Loucy (cell line): ENCODE data around the gene DYNC2H1.

Experiments
- EZH2phosphoT487 ChIP-seq: fragments of 200-600 bp; IDR thresholded peaks from 2 replicates; pipeline ENCODE4 v1.6.1; 2018; ENCODE audit warnings: antibody characterized with exemption, mild to moderate bottlenecking, moderate library complexity, borderline replicate concordance
- TF ChIP-seq, protein P1 (sequence below): fragments of 200-600 bp; sonication (generic); conservative IDR thresholded peaks from 2 replicates; pipeline ENCODE4 v1.5.1; 2014; ENCODE audit warnings: mild to moderate bottlenecking, antibody characterized with exemption, low read length

GRCh38 chr11:103418014-103418413 is 308.8 kb downstream of the DYNC2H1 start:
- TF ChIP-seq, protein P1, sequence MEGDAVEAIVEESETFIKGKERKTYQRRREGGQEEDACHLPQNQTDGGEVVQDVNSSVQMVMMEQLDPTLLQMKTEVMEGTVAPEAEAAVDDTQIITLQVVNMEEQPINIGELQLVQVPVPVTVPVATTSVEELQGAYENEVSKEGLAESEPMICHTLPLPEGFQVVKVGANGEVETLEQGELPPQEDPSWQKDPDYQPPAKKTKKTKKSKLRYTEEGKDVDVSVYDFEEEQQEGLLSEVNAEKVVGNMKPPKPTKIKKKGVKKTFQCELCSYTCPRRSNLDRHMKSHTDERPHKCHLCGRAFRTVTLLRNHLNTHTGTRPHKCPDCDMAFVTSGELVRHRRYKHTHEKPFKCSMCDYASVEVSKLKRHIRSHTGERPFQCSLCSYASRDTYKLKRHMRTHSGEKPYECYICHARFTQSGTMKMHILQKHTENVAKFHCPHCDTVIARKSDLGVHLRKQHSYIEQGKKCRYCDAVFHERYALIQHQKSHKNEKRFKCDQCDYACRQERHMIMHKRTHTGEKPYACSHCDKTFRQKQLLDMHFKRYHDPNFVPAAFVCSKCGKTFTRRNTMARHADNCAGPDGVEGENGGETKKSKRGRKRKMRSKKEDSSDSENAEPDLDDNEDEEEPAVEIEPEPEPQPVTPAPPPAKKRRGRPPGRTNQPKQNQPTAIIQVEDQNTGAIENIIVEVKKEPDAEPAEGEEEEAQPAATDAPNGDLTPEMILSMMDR, result no peak
- TF ChIP-seq EZH2phosphoT487, result no peak
